K562 (cell line): ENCODE results near the gene TMEM43. TPM values are rescaled to one million over a fixed set of nuclear protein-coding genes. Genes with fewer than 3 reads are reported as not detected.

Experiments used
- ATAC-seq: fragments of 200-7000 bp; cut with Tn5 transposase; 3 replicates; pipeline ENCODE4 v1.9.1; 2020; ENCODE audit warnings: moderate library complexity
- BruUV-seq: library from RNA; stranded (reverse); fragments of 400-500 nt; replicated peaks from 2 replicates; lab custom pipeline; 2021; lab: Mats Ljungman, UMichigan
- CTCF ChIA-PET: fragments of 300-600 bp; formaldehyde crosslinking; extraction: SDS; loops from one replicate; lab custom pipeline; 2021; ENCODE audit warnings: low intra/inter-chr PET ratio; lab: Yijun Ruan, JAX
- POLR2A ChIA-PET: fragments of 300-600, 350-650 bp; sonication (Branson Sonifier 250); formaldehyde crosslinking; extraction: SDS; loops from one replicate; lab custom pipeline; 2021; ENCODE audit warnings: antibody characterized with exemption, inconsistent platforms; lab: Yijun Ruan, JAX
- DNase-seq, 4 experiments: peaks; one replicate each; pipeline versions ENCODE4 v3.0.0 to v3.0.0-alpha.2; 2011 to 2018; ENCODE audit warnings: low spot score in 3 of 4, mixed read lengths in 3 of 4; ENCODE audit errors: extremely low read depth in 1 of 4
- FAIRE-seq: peaks from 2 replicates; lab custom pipeline; 2011; peaks lifted over from hg19 to GRCh38; lab: Jason Lieb, UNC
- H2AFZ ChIP-seq: 2 replicates; pipeline ENCODE4 v1.6.0; 2011; ENCODE audit warnings: low read depth, low read length, control low read depth, inconsistent platforms
- H3K27ac ChIP-seq: fragments of 200-600 bp; 3 replicates; pipeline ENCODE4 v1.8.0; 2011; ENCODE audit warnings: low read depth, mild to moderate bottlenecking, control low read depth, inconsistent platforms, low read length, moderate library complexity, mixed read lengths; ENCODE audit errors: extremely low read depth
- H3K27me3 ChIP-seq, 2 experiments: fragments of 300-600 bp in 1 of 2; 2 replicates in 1 of 2; 3 replicates in 1 of 2; pipeline versions ENCODE4 v1.6.0 to v1.8.0; 2011; ENCODE audit warnings: inconsistent platforms in 2 of 2, low read length in 2 of 2, mild to moderate bottlenecking in 1 of 2, mixed read lengths in 1 of 2, moderate library complexity in 1 of 2; ENCODE audit not compliant: control insufficient read depth in 2 of 2, insufficient read depth in 2 of 2
- H3K36me3 ChIP-seq: fragments of 300-600 bp; 3 replicates; pipeline ENCODE4 v1.8.0; 2011; ENCODE audit warnings: mild to moderate bottlenecking, low read length, inconsistent platforms; ENCODE audit not compliant: control insufficient read depth, insufficient read depth
- H3K4me1 ChIP-seq, 2 experiments: fragments of 200-600 bp in 1 of 2; replicated peaks in 1 of 2; 2 replicates in 1 of 2; 3 replicates in 1 of 2; pipeline versions ENCODE4 v1.5.1 to v1.8.0; 2011; ENCODE audit warnings: inconsistent platforms in 2 of 2, low read length in 2 of 2, mild to moderate bottlenecking in 1 of 2, mixed read lengths in 1 of 2, moderate library complexity in 1 of 2; ENCODE audit not compliant: control insufficient read depth in 2 of 2, insufficient read depth in 2 of 2
- H3K4me2 ChIP-seq: 2 replicates; pipeline ENCODE4 v1.6.1; 2011; ENCODE audit warnings: low read length, control low read depth, inconsistent platforms, mixed read lengths; ENCODE audit not compliant: insufficient read depth
- H3K4me3 ChIP-seq: fragments of 200-600 bp; sonication (generic), shearing (Covaris generic); 2 replicates; pipeline ENCODE4 v1.5.1; 2016; ENCODE audit warnings: control low read depth, inconsistent platforms
- H3K79me2 ChIP-seq: fragments of 200-600 bp; 3 replicates; pipeline ENCODE4 v1.8.0; 2011; ENCODE audit warnings: low read length, inconsistent platforms; ENCODE audit not compliant: control insufficient read depth, insufficient read depth
- H3K9ac ChIP-seq, 2 experiments: 2 replicates each; pipeline versions ENCODE4 v1.6.0 to v1.6.1; 2011; ENCODE audit warnings: low read depth in 2 of 2, low read length in 2 of 2, control low read depth in 1 of 2, inconsistent platforms in 1 of 2, mild to moderate bottlenecking in 1 of 2, mixed read lengths in 1 of 2; ENCODE audit not compliant: insufficient read depth in 1 of 2
- H3K9me1 ChIP-seq: one replicate; pipeline ENCODE4 v1.6.0; 2011; ENCODE audit warnings: inconsistent platforms, mild to moderate bottlenecking, low read length, moderate library complexity; ENCODE audit not compliant: control insufficient read depth, insufficient read depth
- H3K9me3 ChIP-seq: replicated peaks from 2 replicates; pipeline ENCODE4 v1.5.1; 2011; ENCODE audit warnings: low read depth, low read length, inconsistent platforms; ENCODE audit not compliant: control insufficient read depth, insufficient read depth
- H4K20me1 ChIP-seq: replicated peaks from 2 replicates; pipeline ENCODE4 v1.6.1; 2011; ENCODE audit warnings: low read length, inconsistent platforms, mixed read lengths; ENCODE audit not compliant: control insufficient read depth, insufficient read depth
- ARID2 ChIP-seq: fragments of 450-650 bp; IDR thresholded peaks from 2 replicates; pipeline ENCODE4 v1.6.1; 2017; ENCODE audit warnings: antibody characterized with exemption, mild to moderate bottlenecking
- CC2D1A ChIP-seq: fragments of 450-650 bp; IDR thresholded peaks from 2 replicates; pipeline ENCODE4 v1.6.1; 2017; ENCODE audit warnings: mild to moderate bottlenecking
- CEBPG ChIP-seq, 3 experiments: fragments of 200-800 bp in 1 of 3; sonication (Bioruptor generic) in 1 of 3; sonication (generic) in 1 of 3; formaldehyde crosslinking in 1 of 3; IDR thresholded peaks in 2 of 3; conservative IDR thresholded peaks in 1 of 3; 2 replicates each; pipeline versions ENCODE4 v1.6.1 to v1.8.0; 2016 to 2022; ENCODE audit warnings: missing compliant biosample characterization in 2 of 3, missing genetic modification characterization in 2 of 3, mild to moderate bottlenecking in 1 of 3, missing genetic modification reagents in 1 of 3
- HNRNPH1 ChIP-seq: fragments of 200-400 bp; formaldehyde crosslinking; optimal IDR thresholded peaks from 2 replicates; pipeline ENCODE3; 2017; ENCODE audit warnings: low read depth, mild to moderate bottlenecking, low read length, moderate library complexity
- PTRF ChIP-seq: fragments of 450-650 bp; IDR thresholded peaks from 2 replicates; pipeline ENCODE4 v1.6.1; 2016; ENCODE audit warnings: mild to moderate bottlenecking, missing genetic modification characterization, missing compliant biosample characterization
- TCF3 ChIP-seq: sonication (generic); formaldehyde crosslinking; IDR thresholded peaks from 2 replicates; pipeline ENCODE4 v1.4.0; 2020; ENCODE audit warnings: mild to moderate bottlenecking, missing genetic modification reagents
- TEAD4 ChIP-seq, 2 experiments: sonication (generic) in 1 of 2; formaldehyde crosslinking in 1 of 2; IDR thresholded peaks; 2 replicates each; pipeline versions ENCODE4 v1.6.1 to v1.8.0; 2012 to 2022; ENCODE audit warnings: borderline replicate concordance in 1 of 2, inconsistent platforms in 1 of 2, low read length in 1 of 2, mild to moderate bottlenecking in 1 of 2, missing genetic modification reagents in 1 of 2
- TFAM ChIP-seq: fragments of 250-450 bp; sonication (Bioruptor Pico); conservative IDR thresholded peaks from 2 replicates; pipeline ENCODE4 v1.5.0; 2021; ENCODE audit warnings: mild to moderate bottlenecking, moderate library complexity
- TFE3 ChIP-seq: fragments of 450-650 bp; formaldehyde crosslinking; IDR thresholded peaks from 2 replicates; pipeline ENCODE4 v1.4.0; 2020; ENCODE audit warnings: mild to moderate bottlenecking, mixed read lengths
- ZC3H11A ChIP-seq: IDR thresholded peaks from 2 replicates; pipeline ENCODE4 v1.6.1; 2012; ENCODE audit warnings: low read depth, low read length, improper control_type of control experiment
- ZNF316 ChIP-seq: fragments of 450-650 bp; IDR thresholded peaks from 2 replicates; pipeline ENCODE4 v1.6.1; 2016
- WGBS: fragments of 100-300 bp; shearing (Covaris generic); methylation state at CpG from one replicate; pipeline ENCODE4 v1.1.6; 2016; ENCODE audit warnings: low coverage, mixed read lengths; ENCODE audit not compliant: insufficient coverage; ENCODE audit errors: missing lambda C conversion rate; 5-methylcytosine and 5-hydroxymethylcytosine counted together
- in situ Hi-C: fragments of 300-500 bp; cut with MboI; formaldehyde crosslinking; loops from 4 replicates; pipeline ENCODE4 v1.15.0; 2018; ENCODE audit warnings: inconsistent platforms, mixed read lengths
- intact Hi-C: fragments of 100-400 bp; cut with micrococcal nuclease; formaldehyde crosslinking; loops from 2 replicates; pipeline ENCODE4 v1.14.2; 2022
- polyA plus RNA-seq, 8 experiments: library from polyadenylated mRNA; depleted of rRNA in 4 of 8; stranded (reverse) in 5 of 8; unstranded in 3 of 8; fragments of >200 nt; fragmentation: Nextera tagmentation in 2 of 8; fragmentation: Illumina TruSeq in 1 of 8; extraction: Ambion mirVana in 2 of 8; extraction: Trizol in 1 of 8; gene quantifications; 2 replicates each; pipeline versions ENCODE4 v1.2.1 to v1.2.3, GENCODE V29; 2011 to 2014; ENCODE audit warnings: inconsistent platforms in 1 of 8, missing spikeins in 1 of 8
- total RNA-seq, 7 experiments: library from RNA; depleted of rRNA in 6 of 7; stranded (reverse); fragments of >200 nt in 6 of 7; fragmentation: Illumina TruSeq in 2 of 7; extraction: Trizol in 2 of 7; gene quantifications; 2 replicates each; pipeline versions ENCODE4 v1.2.1 to v1.2.3, GENCODE V29; 2011 to 2021; ENCODE audit warnings: low replicate concordance in 1 of 7

The TMEM43 gene
- total and polyA plus RNA-seq, 9 of the 15 experiments (the other 6 are each of a cell fraction or from before 2014, with no cell fraction given), result 16.7 to 46.1 (median 35.7) TPM

DNA sequence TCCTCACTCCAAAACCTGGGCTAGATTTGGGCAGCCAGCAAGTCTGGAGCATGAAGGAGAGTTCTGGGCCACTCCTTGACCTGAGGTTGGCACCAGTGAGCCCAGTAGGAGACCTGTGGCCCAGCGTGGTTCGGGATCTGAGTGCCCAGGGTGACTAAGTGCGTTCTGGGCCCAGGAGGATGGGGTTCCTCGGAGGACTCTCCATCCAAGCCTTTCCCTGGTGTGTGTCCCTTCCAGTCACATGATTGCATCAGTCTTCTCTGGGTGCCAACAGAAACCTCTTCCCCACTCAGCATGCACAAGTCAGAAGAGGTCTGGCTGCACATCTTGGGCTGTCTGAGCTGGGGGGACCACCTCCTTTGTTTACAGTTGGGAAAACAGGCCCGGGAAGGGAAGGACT lies 14.9 kb downstream of the TMEM43 start:
- DNase-seq, result no peak
- Histone ChIP-seq H4K20me1 (no peaks in the 10 kb centered on the region), H3K27ac (no peak overlapping the region), H3K4me3 (no peak overlapping the region), H2AFZ (no peak overlapping the region), H3K9ac (no peak overlapping the region), H3K27me3 (no peaks in the 10 kb centered on the region), H3K36me3 (peaks cover 66% of the 10 kb centered on the region; the same call in 2 of the 3 replicates), H3K79me2 (no peaks in the 10 kb centered on the region), H3K4me2 (no peak overlapping the region), H3K4me1 (peaks cover 8 to 11% of the 10 kb centered on the region in 2 experiments), H3K9me3 (no peaks in the 10 kb centered on the region), H3K9me1 (no peaks in the 10 kb centered on the region)
- no peak for ATAC-seq
- in situ Hi-C loops, result no loop called here
- no TSS peak for BruUV-seq
- 78% methylated on average over 5 of the region's 5 CpGs for WGBS
- TF ChIP-seq HNRNPH1, result no peak
- TF ChIP-seq TEAD4 (IDR thresholded peaks at IDR 0.05; ENCODE audit: low read length), result no peak
- no peak for TF ChIP-seq TEAD4 (CRISPR knock-in tag; IDR thresholded peaks at IDR 0.05; ENCODE audit: borderline replicate concordance)
- no peak for TF ChIP-seq ZC3H11A
- TF ChIP-seq ZNF316, result no peak
- TF ChIP-seq TFAM (CRISPR knock-in tag), result no peak
- no peak for TF ChIP-seq ARID2
- TF ChIP-seq TFE3 (CRISPR knock-in tag), result peak; percentile 22; the same call in 1 of the 2 replicates
- TF ChIP-seq CEBPG (CRISPR knock-in tag; IDR thresholded peaks at IDR 0.05), result peak; percentile 75
- no peak for TF ChIP-seq CEBPG (tag; conservative IDR thresholded peaks at IDR 0.05 in 1 of 2, IDR thresholded peaks at IDR 0.05 in 1 of 2)
- TF ChIP-seq PTRF (tag), result no peak
- TF ChIP-seq TCF3 (CRISPR knock-in tag), result no peak
- TF ChIP-seq CC2D1A, result no peak
- intact Hi-C loops, result no loop called here
- POLR2A ChIA-PET, result interaction anchor here (0.6 to 4.2 kb wide), 4 partner anchors 9 to 524 kb away, joined by 3 to 24 read pairs (median 4); partner anchors contain the start of genes CHCHD4 and TMEM43
- CTCF ChIA-PET, result no interaction called here
- FAIRE-seq, result no peak
